AG04449 (cell line): Measurements from ENCODE around the gene USP34.
A peak's percentile ranks its signal among the peaks of the same experiment; 100 is the strongest.

ENCODE experiments used
- CTCF ChIA-PET: fragments of 350-600 bp; formaldehyde crosslinking; extraction: SDS; loops from one replicate; lab custom pipeline; 2021; ENCODE audit warnings: antibody characterized with exemption; lab: Yijun Ruan, JAX
- POLR2A ChIA-PET: fragments of 400-600, 350-600 bp; formaldehyde crosslinking; extraction: SDS; loops from one replicate; lab custom pipeline; 2020; ENCODE audit warnings: antibody characterized with exemption, inconsistent platforms; lab: Yijun Ruan, JAX
- DNase-seq: peaks from one replicate; pipeline ENCODE4 v3.0.0-alpha.2; 2010; ENCODE audit warnings: low read depth, low spot score
- H3K4me3 ChIP-seq: 2 replicates; pipeline ENCODE4 v1.5.1; 2011; ENCODE audit warnings: low read depth, mild to moderate bottlenecking, control low read depth, low read length
- TF ChIP-seq, protein P1 (sequence below): IDR thresholded peaks from one replicate; pipeline ENCODE4 v1.5.1; 2011; ENCODE audit warnings: mild to moderate bottlenecking, moderate library complexity, low read length, control low read depth, inconsistent platforms; ENCODE audit not compliant: insufficient read depth; ENCODE audit errors: missing control alignments

The USP34 gene

DNA sequence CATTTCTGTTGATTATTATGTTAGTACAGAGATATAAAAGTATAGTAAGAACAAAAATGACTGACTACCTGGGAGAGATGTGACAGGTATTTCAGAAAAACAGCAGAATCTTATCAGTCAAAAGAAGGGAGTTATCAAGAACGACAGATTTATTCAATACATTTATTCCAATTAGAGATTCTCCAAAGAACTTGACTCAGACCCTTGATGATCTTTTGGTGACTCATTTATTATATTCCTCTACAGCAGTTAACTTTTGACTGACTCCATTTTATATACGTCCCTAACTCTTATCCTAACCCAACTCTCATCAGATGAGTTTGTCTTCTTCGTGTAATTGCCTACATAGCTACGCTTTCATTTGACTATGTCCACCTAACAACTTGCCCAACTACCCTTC is 217.8 kb downstream of the USP34 start:
- H3K4me3 ChIP-seq, result no peak overlapping the region
- ChIA-PET CTCF (no interaction called here), POLR2A (no interaction called here)
- TF ChIP-seq, protein P1, sequence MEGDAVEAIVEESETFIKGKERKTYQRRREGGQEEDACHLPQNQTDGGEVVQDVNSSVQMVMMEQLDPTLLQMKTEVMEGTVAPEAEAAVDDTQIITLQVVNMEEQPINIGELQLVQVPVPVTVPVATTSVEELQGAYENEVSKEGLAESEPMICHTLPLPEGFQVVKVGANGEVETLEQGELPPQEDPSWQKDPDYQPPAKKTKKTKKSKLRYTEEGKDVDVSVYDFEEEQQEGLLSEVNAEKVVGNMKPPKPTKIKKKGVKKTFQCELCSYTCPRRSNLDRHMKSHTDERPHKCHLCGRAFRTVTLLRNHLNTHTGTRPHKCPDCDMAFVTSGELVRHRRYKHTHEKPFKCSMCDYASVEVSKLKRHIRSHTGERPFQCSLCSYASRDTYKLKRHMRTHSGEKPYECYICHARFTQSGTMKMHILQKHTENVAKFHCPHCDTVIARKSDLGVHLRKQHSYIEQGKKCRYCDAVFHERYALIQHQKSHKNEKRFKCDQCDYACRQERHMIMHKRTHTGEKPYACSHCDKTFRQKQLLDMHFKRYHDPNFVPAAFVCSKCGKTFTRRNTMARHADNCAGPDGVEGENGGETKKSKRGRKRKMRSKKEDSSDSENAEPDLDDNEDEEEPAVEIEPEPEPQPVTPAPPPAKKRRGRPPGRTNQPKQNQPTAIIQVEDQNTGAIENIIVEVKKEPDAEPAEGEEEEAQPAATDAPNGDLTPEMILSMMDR, result no peak
- DNase-seq, result no peak

DNA sequence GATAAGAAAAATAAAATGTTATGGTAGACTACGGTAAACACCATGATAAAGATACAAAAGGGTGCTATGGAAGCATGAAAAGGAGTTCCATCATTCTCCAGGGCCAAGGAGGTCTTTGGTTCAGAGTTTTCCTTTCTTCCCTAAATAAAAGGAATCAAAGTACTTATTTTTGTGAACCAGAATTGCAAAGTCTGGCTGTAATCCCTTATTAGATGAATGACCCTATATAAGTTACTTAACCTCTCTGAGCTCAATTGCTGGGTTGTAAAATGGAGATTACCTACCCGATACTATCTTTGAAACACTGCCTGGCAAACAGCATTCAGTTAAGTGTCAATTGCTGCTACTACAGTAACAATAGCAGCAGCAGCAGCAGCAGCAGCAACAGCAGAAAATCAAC is 218.9 kb downstream of the USP34 start:
- TF ChIP-seq, protein P1, result no peak
- H3K4me3 ChIP-seq, result no peak overlapping the region
- CTCF ChIA-PET, result no interaction called here
- POLR2A ChIA-PET, result no interaction called here
- DNase-seq, result no peak

DNA sequence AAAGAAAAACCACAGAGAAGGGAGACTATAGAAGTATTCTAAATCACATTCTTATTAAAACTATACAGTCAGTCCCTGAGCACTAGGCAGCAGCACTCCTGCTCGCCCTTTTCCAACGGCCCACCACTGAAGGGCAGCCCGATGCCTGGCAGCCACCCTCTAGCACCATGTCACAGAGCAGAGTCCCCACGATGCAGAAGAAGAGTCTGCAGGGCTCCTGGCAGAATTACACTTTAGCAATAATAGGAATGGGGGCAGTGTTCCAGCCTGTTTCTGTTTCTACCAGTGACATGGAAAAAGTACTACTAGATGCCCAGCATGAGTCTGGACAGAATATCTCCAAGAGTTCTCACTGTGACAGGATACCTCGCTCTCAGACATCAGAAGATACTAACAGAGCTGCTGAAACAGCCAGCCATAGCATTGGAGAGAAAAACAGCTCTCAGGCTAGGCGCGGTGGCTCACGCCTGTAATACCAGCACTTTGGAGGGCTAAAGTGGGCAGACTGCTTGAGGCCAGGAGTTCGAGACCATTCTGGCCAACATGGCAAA is 221.3 kb downstream of the USP34 start:
- no peak overlapping the region for H3K4me3 ChIP-seq
- TF ChIP-seq, protein P1, result no peak
- DNase-seq, result no peak
- ChIA-PET POLR2A (no interaction called here), CTCF (no interaction called here)

DNA sequence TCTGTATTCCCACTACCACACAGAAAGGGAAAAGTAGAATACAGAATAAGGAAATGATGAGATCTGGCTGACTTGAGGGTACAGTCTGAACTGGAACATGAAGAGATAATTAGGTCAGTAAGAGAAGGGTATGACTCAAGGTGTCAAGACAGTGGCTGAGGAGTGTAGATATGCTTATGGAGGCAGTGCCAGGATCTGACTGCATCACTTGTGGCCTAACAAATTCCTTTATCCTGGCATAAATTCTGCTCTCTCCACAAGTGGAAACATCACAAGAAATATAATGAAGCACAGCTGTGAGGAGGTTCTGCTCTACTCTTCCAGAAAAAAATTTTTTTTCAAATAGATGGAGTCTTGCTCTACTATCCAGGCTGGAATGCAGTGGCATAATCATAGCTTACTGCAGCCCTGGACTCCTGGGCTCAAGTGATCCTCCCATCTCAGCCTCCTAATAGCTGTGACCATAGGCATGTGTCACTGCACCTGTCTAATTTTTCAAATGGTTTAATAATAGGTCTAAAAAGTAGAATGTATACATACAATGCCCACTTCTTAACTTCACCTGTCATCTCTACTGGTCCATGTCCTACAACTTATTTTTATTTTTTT is 223.6 kb downstream of the USP34 start:
- no peak overlapping the region for H3K4me3 ChIP-seq
- DNase-seq, result peak; percentile 64
- ChIA-PET CTCF (no interaction called here), POLR2A (interaction anchor here (1.0 kb wide), 1 partner anchor 8 kb away, joined by 3 read pairs; no protein-coding TSS in a partner anchor)
- TF ChIP-seq, protein P1, result no peak

DNA sequence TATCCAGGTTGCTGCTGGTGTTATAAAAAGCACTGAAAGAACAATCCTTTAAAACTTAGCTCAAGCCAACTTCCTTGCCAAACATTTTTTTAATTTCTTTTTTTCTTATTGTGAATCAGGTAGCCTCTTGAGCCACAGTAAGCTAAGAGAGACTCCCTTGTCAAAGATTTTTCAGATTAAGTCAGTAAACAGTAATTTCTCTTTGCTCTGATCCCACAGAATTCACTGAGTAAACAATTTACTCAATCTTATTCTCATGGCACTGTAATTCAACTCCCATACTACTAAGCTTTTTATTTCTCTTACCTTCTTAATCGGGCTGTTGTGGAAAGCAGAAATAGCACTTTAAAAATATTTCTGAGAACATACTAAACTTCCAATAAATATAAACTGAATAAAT is 226.2 kb downstream of the USP34 start:
- POLR2A ChIA-PET, result no interaction called here

DNA sequence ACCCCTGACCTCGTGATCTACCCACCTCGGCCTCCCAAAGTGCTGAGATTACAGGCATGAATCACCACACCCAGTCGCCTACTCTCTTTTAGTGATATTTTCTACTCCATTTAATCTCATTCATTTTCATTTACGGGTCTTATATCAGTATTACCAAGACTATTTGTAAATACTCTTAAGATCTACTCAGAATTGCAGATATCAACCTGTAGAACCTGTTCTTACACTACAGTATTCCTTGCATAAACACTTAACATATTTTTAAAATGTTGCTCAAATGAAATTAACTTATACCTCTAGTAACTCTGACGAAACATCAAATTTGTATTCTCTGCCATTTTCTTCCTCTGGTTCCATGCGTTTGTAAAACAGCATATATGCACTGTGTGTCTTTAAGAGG is 229.6 kb downstream of the USP34 start:
- DNase-seq, result no peak
- H3K4me3 ChIP-seq, result no peak overlapping the region
- CTCF ChIA-PET, result interaction anchor here (0.9 kb wide), 1 partner anchor 14 kb away, joined by 3 read pairs; no protein-coding TSS in a partner anchor
- TF ChIP-seq, protein P1, result no peak
- POLR2A ChIA-PET, result no interaction called here

More for the DNA sequence above, 226.2 kb downstream of the USP34 start:
- TF ChIP-seq, protein P1, result no peak
- DNase-seq, result no peak
- CTCF ChIA-PET, result no interaction called here
- H3K4me3 ChIP-seq, result no peak overlapping the region
